HG03460 (cell line): ENCODE results near the gene MYL3.
A peak's percentile ranks its signal among the peaks of the same experiment; 100 is the strongest.
"Not testable (repeated sequence)": the region's sequence is repeated elsewhere in the genome, so short reads cannot be mapped to it uniquely, and the experiment has no call there.

Experiments used
- ATAC-seq: cut with Tn5 transposase; IDR thresholded peaks from one replicate; pipeline ENCODE4 v1.9.1; 2021; ENCODE audit not compliant: unreplicated experiment

Gene MYL3

GRCh38 chr3:46831316-46831715, 31.9 kb downstream of the MYL3 start:
- ATAC-seq, result no peak

- ATAC-seq, result no peak
These were observed 32.4 kb downstream of the MYL3 start for GRCh38 chr3:46830801-46831200.

GRCh38 chr3:46829699-46830208, 33.5 kb downstream of the MYL3 start:
- peak; percentile 79 for ATAC-seq

- ATAC-seq, result no peak
These were observed 37.8 kb downstream of the MYL3 start for GRCh38 chr3:46825450-46825849.

GRCh38 chr3:46824211-46824970, 38.9 kb downstream of the MYL3 start:
- no peak for ATAC-seq

- not testable (repeated sequence) for ATAC-seq
These were observed 39.9 kb downstream of the MYL3 start for GRCh38 chr3:46823314-46823713.

- no peak for ATAC-seq
These were observed 41.7 kb downstream of the MYL3 start for GRCh38 chr3:46821553-46821952.

- ATAC-seq, result no peak
These were observed 42.4 kb downstream of the MYL3 start for GRCh38 chr3:46820852-46821251.

GRCh38 chr3:46812237-46812791, 50.9 kb downstream of the MYL3 start:
- no peak for ATAC-seq

- no peak for ATAC-seq
These were observed 51.5 kb downstream of the MYL3 start for GRCh38 chr3:46811615-46812236.

GRCh38 chr3:46808766-46809165, 54.5 kb downstream of the MYL3 start:
- ATAC-seq, result not testable (repeated sequence)
